HUDEP-2 (cell line): ENCODE results near the gene IRX4.

Experiments
- DNase-seq, 76 experiments: peaks; one replicate each; lab custom pipeline; 2025; ENCODE audit not compliant: unreplicated experiment in 76 of 76; lab: John Stamatoyannopoulos, UW

IRX4 gene

GRCh38 chr5:1914471-1914870 lies 31.7 kb upstream of the IRX4 start:
- no peak for DNase-seq

- DNase-seq = no peak
Measured at GRCh38 chr5:1913578-1913977, 30.9 kb upstream of the IRX4 start.

GRCh38 chr5:1912951-1913565 lies 30.3 kb upstream of the IRX4 start:
- DNase-seq = no peak

GRCh38 chr5:1911773-1912235 lies 29.1 kb upstream of the IRX4 start:
- no peak for DNase-seq

- no peak for DNase-seq
Measured at GRCh38 chr5:1910861-1911772, 28.4 kb upstream of the IRX4 start.

- DNase-seq = no peak
Measured at GRCh38 chr5:1910081-1910760, 27.5 kb upstream of the IRX4 start.

- DNase-seq = no peak
Measured at GRCh38 chr5:1909346-1909985, 26.7 kb upstream of the IRX4 start.

GRCh38 chr5:1908931-1909330 lies 26.2 kb upstream of the IRX4 start:
- no peak for DNase-seq

- DNase-seq = no peak
Measured at GRCh38 chr5:1907616-1908015, 24.9 kb upstream of the IRX4 start.

- DNase-seq = no peak
Measured at GRCh38 chr5:1905108-1905507, 22.4 kb upstream of the IRX4 start.

- DNase-seq = no peak
Measured at GRCh38 chr5:1901983-1902382, 19.3 kb upstream of the IRX4 start.

- no peak for DNase-seq
Measured at GRCh38 chr5:1901061-1901460, 18.3 kb upstream of the IRX4 start.

- no peak for DNase-seq
Measured at GRCh38 chr5:1899201-1899600, 16.5 kb upstream of the IRX4 start.

GRCh38 chr5:1897816-1898450 lies 15.2 kb upstream of the IRX4 start:
- DNase-seq = no peak

GRCh38 chr5:1897386-1897785 lies 14.7 kb upstream of the IRX4 start:
- DNase-seq = no peak

- no peak for DNase-seq
Measured at GRCh38 chr5:1896602-1897376, 14.1 kb upstream of the IRX4 start.

GRCh38 chr5:1895739-1896420 lies 13.2 kb upstream of the IRX4 start:
- DNase-seq = no peak

GRCh38 chr5:1894243-1894642 lies 11.5 kb upstream of the IRX4 start:
- no peak for DNase-seq

GRCh38 chr5:1893754-1894153 lies 11.0 kb upstream of the IRX4 start:
- DNase-seq = no peak
